Glomerular endothelial cell (primary cell): Measurements from ENCODE around the gene JAML. TPM values are rescaled to one million over a fixed set of nuclear protein-coding genes. Genes with fewer than 3 reads are reported as not detected.

Source experiments
- DNase-seq: peaks from one replicate; pipeline ENCODE4 v3.0.0-alpha.2; 2011; ENCODE audit warnings: low read depth, low spot score; ENCODE audit errors: extremely low read depth
- total RNA-seq: library from RNA; depleted of rRNA; stranded (reverse); fragments of >200 nt; gene quantifications from 2 replicates; pipeline ENCODE4 v1.2.3, GENCODE V29; 2015

Gene JAML
- total RNA-seq, 1 donor from 2014 or later, result not detected

GRCh38 chr11:118217575-118217974 lies 7.2 kb downstream of the JAML start:
- no peak for DNase-seq

- no peak for DNase-seq
Observed at GRCh38 chr11:118216621-118217481, 8.0 kb downstream of the JAML start.

- no peak for DNase-seq
Observed at GRCh38 chr11:118215765-118216164, 9.0 kb downstream of the JAML start.

GRCh38 chr11:118215262-118215661 lies 9.5 kb downstream of the JAML start:
- DNase-seq, result no peak

GRCh38 chr11:118214210-118214914 lies 10.4 kb downstream of the JAML start:
- no peak for DNase-seq

- no peak for DNase-seq
Observed at GRCh38 chr11:118213781-118214180, 11.0 kb downstream of the JAML start.

- no peak for DNase-seq
Observed at GRCh38 chr11:118213201-118213600, 11.6 kb downstream of the JAML start.

- DNase-seq, result no peak
Observed at GRCh38 chr11:118212781-118213191, 12.0 kb downstream of the JAML start.

- no peak for DNase-seq
Observed at GRCh38 chr11:118212131-118212725, 12.6 kb downstream of the JAML start.

- DNase-seq, result no peak
Observed at GRCh38 chr11:118211006-118211405, 13.8 kb downstream of the JAML start.

GRCh38 chr11:118210323-118210722 lies 14.5 kb downstream of the JAML start:
- DNase-seq, result no peak

- DNase-seq, result no peak
Observed at GRCh38 chr11:118209033-118209432, 15.8 kb downstream of the JAML start.

GRCh38 chr11:118207079-118207478 lies 17.7 kb downstream of the JAML start:
- DNase-seq, result no peak

GRCh38 chr11:118206391-118207031 lies 18.3 kb downstream of the JAML start:
- DNase-seq, result no peak

GRCh38 chr11:118205606-118206378 lies 19.0 kb downstream of the JAML start:
- DNase-seq, result no peak

- no peak for DNase-seq
Observed at GRCh38 chr11:118202599-118203422, 22.0 kb downstream of the JAML start.

- no peak for DNase-seq
Observed at GRCh38 chr11:118201966-118202365, 22.8 kb downstream of the JAML start.

GRCh38 chr11:118200901-118201680 lies 23.7 kb downstream of the JAML start:
- DNase-seq, result no peak

- no peak for DNase-seq
Observed at GRCh38 chr11:118200497-118200896, 24.3 kb downstream of the JAML start.
